GM12891 (cell line): ENCODE measurements around the gene SMIM7.

Experiments
- PAX5 ChIP-seq: IDR thresholded peaks from 2 replicates; pipeline ENCODE4 v1.6.1; 2011; ENCODE audit warnings: low read length, moderate library complexity, mild to moderate bottlenecking; ENCODE audit not compliant: insufficient read depth, severe bottlenecking
- POLR2A ChIP-seq: IDR thresholded peaks from 2 replicates; pipeline ENCODE4 v1.6.1; 2011; ENCODE audit warnings: low read depth, low read length, control low read depth
- POLR2AphosphoS5 ChIP-seq: IDR thresholded peaks from 2 replicates; pipeline ENCODE4 v1.6.1; 2011; ENCODE audit warnings: low read depth, low read length, control low read depth
- TAF1 ChIP-seq: IDR thresholded peaks from 2 replicates; pipeline ENCODE4 v1.6.1; 2011; ENCODE audit warnings: low read depth, low read length, control low read depth

DNA sequence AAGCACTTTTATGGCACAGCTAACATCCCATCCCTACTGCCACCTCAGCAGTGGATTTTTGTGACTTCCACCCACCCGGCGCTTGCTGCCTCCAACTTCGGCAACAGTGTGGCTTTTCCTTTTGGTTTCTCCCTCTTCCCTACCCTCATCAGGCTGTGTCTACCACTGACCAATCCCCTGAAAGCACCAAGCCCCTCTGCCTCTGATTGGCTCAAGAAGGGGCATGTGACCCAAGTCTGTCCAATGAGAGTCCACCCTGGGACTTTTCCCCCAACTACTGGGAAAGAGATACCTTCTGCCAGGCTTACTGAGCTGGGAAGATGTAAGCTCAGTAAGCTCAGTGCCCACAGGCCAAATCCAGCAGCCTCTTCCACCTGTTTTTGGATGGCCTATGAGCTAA is 5.8 kb downstream of the SMIM7 start:
- TF ChIP-seq POLR2A (no peak), TAF1 (no peak), POLR2AphosphoS5 (peak; percentile 19; the same call in 1 of the 2 replicates), PAX5 (no peak)
